Activated CD4-positive, alpha-beta T cell treated with anti-CD3 and anti-CD28 coated beads for 4 hours (primary cell): ENCODE data around the gene FKBP8.

Source experiments
- DNase-seq, 2 donors: peaks; one replicate each; pipeline ENCODE4 v3.0.0-alpha.2; 2020

Gene FKBP8

DNA sequence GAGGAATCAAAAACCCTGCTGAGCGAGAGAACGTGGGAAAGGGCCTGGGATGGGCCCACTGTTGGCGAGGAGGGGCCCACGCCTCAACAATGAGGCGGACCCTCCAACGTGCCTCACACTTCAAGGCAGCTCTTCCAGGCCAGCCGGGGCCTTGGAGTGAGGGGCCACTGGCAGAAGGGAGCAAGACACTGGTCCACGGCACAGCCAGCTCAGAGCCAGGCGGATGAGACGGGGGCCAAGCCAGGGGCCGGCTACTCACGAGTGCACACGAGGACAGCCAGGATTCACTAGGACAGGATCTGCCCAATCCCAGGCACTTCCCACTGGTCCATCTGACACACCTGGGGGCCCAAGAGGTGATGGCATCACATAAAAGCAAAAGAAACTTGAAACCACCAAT is 42.0 kb downstream of the FKBP8 start:
- DNase-seq: no peak

DNA sequence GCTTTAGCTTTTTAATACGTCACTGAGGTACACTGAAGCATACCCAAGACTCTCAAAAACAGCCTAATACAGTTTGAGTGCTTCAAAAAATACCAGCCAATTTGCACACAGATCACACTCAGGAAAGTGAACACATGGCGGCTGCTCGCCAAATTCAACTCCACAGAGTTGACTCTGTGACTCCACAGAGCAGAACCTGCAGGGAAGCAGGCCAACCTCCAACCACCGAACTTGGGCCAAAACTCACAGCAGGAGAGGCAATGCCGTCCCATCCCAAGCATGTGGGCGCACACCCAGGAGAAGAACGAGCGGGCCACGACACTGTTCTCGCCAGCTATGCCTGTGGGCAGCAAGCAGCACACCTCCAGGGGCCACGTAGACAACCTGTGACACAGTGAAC is 42.6 kb downstream of the FKBP8 start:
- DNase-seq: no peak

DNA sequence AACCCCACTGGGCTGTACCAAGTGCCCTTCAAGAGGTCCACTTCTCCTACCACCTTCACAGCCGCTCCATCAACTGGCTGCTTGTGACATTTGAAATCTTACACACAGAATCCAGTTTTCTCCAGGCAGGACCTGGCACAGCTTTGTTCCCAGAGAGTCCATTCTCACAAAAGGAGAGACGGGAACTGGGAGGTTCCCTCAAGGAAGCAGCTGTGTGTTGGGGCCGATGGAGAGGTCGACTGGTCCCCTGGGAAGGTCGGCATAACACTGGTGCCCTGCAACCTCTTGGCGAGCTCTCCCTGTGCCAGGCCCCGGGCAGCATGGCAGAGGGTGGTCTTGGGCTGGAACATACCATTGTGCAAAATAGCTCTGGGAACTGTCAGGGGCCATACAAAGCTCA is 43.0 kb downstream of the FKBP8 start:
- DNase-seq: no peak

GRCh38 chr19:18499055-18499775 is 44.2 kb downstream of the FKBP8 start:
- no peak for DNase-seq

- DNase-seq: no peak
These were observed 46.5 kb downstream of the FKBP8 start for GRCh38 chr19:18496980-18497256.

GRCh38 chr19:18496167-18496979 is 47.0 kb downstream of the FKBP8 start:
- DNase-seq: peak; percentile 48 to 54

DNA sequence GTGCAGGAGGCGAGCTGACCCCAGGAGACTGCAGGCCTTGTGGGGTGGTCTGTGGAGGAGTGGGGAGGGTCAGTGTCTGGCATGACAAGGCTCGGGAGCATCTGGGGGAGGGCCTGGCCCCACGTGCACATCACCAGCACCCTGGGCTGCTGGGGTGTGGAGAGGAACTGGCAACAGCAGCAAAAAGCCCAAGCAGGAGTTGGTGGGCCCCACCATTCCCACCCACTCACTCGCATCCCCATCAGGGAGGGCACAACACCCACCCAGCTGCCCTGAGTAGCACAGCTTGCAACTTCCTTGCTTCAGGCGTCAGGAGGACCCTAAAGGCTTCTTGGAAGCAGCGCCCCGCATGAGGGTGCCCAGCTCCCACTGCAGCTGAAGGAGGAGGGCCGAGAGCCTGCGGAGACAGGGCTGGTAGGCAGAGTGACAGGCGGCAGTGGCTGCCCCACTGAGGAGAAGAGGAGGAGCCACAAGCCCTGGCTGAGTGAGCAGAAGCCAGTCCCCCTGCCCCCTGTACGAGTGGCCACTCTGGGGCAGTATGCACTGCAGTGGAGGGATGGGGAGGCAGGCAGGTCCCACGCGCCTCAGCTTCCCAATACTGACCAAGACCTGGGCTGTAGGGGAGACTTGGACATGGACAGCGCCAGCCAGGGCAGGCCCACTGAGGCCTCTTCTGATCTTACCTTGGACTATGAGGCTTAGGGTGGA is 48.0 kb downstream of the FKBP8 start:
- DNase-seq: no peak

DNA sequence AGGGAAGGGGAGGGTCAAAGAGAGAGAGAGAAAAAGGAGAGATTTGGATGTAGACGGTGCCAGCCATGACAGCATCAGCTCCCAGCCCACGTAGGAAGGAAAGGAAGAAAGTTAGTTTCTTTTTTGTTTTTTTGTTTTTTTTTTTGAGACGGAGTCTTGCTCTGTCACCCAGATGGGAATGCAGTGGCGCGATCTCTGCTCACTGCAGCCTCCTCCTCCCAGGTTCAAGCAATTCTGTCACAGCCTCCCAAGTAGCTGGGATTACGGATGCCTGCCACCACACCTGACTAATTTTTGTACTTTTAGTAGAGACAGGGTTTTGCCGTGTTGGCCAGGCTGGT is 49.1 kb downstream of the FKBP8 start:
- no peak for DNase-seq

DNA sequence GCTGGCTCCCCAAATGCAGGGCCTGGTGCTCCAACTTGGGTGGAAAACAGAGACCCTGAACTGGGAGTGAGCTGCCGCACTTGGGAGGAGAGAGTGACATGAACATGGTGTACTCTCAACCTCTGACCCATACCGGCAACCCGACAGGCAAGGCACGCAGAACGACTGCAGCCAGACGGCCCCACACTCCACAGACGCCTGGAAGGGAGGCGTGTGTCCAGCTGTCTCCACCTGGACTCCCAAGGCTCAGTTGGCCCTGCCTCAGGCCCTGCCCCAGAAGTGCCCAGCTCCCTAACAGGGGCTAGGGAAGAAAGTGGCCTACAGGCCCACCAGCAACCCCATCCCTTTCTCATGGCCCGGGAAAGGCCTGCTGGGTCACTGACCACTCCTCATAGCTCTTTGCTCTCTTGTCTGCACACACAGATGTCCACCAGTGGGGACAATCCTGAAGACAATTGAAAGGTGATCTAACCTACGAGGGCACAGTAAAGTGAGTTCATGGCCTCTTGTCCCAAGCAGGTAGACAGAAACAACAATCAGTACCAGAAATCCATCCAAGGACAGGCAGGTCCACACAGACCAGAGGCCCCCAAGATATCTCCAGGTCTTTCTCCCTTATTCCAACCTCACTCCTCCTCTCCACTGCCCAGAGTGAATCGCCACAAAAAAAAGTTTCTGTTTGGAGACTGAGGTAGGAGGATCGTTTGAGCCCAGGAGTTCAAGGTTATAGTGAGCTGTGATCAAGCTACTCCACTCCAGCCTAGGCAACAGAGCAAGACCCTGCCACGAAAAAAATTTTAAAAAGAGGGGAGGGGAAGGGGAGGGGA is 49.7 kb downstream of the FKBP8 start:
- no peak for DNase-seq

DNA sequence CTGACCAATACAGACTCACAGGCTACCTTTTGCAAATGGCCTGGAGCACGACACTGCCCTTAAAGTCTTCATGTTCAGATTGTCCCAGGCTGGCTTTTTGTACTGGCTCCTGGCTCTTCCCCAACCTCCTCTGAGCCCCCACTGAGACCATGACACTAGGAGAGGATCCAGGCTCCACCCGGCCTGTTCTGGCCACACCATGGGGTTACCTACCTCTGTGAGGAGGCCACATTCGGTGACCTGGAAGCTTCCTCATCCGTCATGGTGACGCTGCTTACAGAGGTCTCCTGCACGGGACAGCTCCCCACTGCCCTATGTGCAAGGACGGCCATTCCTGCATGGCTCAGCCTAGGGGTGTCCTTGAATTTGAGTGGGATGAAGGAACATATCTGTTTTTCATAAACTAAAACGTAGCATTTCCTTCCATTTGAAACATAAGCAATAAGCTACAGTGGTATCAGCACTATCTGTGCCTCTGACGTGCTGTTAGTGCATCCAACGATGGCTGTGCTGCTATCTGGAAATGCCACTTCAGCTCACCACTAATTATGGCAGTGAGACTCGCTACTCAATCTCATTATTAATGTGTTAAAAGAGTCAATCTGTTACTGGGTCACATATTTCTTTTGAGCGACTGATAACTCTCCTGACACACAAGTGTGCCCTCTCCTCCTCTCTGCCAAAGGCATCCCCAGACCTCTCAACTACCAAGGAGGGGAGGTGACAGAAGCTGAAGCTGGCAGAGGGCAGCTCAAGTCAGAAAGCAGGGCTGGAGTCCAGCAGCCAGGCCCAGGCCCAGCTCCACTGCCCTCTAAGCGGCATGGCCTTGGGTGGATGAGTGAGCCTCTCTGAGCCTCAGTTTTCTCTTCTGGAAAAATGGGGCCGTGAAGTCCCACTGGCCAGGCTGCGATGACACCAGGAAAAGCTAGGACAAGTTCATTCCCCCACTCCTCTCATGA is 51.1 kb downstream of the FKBP8 start:
- no peak for DNase-seq

DNA sequence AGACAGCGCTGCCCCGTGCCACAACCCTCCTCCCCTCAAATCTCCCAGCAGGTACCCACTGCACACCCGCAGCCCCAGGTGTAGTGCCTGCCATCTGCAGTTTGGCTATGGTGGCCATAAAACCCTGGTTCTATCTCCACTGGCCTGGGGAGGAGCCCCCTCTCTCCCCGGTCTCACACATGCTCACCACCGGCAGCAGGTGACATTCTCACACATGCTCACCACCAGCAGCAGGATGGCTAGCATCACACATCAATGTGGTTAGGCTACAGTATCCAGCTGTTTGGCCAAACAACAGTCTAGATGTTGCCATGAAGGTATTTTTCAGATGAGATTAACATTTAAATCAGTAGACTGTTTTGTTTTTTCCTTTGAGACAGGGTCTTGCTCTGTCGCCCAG is 52.6 kb downstream of the FKBP8 start:
- DNase-seq: no peak

GRCh38 chr19:18489627-18490184 is 53.7 kb downstream of the FKBP8 start:
- DNase-seq: no peak

DNA sequence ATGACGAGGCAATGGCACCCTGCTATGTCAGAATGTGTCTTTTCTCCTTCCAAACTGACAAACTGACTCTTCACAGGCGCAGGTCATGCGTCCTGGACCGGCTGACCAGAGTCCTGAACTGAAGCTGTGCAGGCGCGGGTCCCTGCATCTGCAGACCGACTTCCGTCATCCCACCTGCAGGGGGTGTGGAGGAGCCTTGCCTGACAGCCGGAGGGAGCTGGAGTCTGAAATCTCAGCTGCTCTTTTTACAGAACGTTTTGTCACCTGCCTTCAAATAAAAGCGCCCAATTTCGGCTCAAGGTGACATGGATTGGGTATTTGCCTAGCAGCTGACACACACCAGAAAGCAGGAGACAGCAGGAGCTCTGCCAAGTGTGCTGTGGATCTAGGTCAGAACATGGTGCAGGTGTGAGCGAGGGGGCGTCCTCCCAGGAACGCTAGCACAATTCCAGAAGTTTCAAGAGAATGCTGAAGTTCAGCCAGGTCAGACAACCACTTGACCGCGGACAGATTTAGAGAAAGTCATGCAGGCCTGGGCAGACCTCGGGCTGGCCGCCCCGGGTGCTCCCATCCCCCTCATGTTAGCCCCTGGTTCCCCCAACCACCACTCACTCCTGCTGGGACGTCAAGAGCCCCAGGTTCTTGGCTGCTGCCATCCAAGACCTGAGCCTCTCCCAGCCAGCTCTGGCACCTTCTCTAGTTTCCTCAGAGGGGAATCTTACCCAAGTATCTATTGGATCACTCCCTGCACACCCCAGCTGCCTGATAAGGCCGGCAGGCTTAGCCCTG is 54.3 kb downstream of the FKBP8 start:
- DNase-seq: no peak

DNA sequence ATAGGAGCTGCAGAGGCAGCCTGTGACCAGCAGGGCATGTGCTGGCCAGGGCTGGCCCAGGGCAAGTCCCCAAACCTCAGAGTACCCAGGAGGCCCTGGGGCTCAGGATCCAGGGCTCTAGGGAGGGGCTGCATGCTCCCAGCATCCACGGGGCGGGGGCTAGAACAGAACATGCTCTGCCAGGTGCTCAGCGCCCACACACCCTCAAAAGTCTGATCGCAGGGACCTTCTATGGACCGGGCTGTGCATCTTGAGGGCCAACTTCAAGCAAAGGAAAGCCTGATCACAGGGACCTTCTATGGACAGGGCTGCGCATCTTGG is 55.0 kb downstream of the FKBP8 start:
- DNase-seq: no peak

- no peak for DNase-seq
These were observed 55.6 kb downstream of the FKBP8 start for GRCh38 chr19:18487576-18488402.

DNA sequence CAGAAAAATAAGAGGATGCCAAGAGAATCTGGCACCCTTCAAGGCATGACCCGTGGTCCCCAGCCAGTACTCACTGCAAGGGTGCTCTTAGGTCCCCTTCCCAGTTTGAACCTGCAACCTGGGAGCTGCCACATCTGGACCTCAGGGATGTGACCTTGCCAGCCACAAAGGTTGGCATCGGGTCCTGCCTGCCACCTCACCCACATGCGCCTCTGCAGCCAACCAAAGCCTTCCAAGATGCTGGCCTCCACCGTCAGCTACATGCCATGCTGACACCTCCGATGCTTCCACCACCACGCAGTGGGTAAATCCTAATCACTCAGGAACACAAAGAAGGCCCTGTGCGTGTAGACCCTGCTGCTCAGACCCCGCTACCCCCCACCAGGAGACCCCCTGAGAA is 56.6 kb downstream of the FKBP8 start:
- no peak for DNase-seq

DNA sequence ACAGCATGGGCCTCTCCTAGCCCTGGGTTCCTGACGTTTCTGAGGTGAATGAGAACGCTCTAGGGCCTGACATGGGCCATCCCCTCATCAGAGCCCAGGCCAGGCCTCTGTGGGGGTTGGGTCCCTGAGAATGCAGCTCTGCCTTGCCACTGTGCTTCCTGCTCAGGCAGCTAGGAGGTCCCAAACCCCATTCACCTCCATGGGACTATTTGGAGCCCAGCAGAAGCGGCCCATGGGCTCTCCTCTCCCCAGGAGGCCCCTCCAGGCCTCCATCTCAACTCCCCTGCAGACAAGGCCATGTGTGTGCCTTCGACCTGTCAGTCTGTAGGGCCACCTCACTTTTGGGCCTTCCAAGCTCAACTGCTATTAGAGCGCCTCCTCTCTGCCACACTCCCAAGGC is 58.4 kb downstream of the FKBP8 start:
- no peak for DNase-seq

- DNase-seq: no peak
These were observed 60.1 kb downstream of the FKBP8 start for GRCh38 chr19:18483119-18483890.
